Smooth muscle cell (in vitro differentiated cells): Measurements from ENCODE around the gene CEP164. TPM values are rescaled to one million over a fixed set of nuclear protein-coding genes. Genes with fewer than 3 reads are reported as not detected.

Source experiments
- DNase-seq: peaks from one replicate; lab custom pipeline; 2025; ENCODE audit not compliant: unreplicated experiment; lab: John Stamatoyannopoulos, UW
- H2AFZ ChIP-seq: fragments of 200-600 bp; sonication (generic); 2 replicates; pipeline ENCODE4 v1.6.0; 2016; ENCODE audit warnings: antibody characterized with exemption, low read depth, mild to moderate bottlenecking
- H3F3A ChIP-seq: fragments of 200-600 bp; sonication (generic); 2 replicates; pipeline ENCODE4 v1.6.0; 2017; ENCODE audit warnings: antibody characterized with exemption, low read depth
- H3K27ac ChIP-seq: fragments of 200-600 bp; sonication (generic); 2 replicates; pipeline ENCODE4 v1.5.1; 2016; ENCODE audit warnings: low read depth, mild to moderate bottlenecking
- H3K27me3 ChIP-seq: fragments of 200-600 bp; sonication (generic); 2 replicates; pipeline ENCODE4 v1.6.1; 2016; ENCODE audit warnings: low read depth, mild to moderate bottlenecking
- H3K36me3 ChIP-seq: fragments of 200-600 bp; sonication (generic); 2 replicates; pipeline ENCODE4 v1.5.1; 2016; ENCODE audit warnings: low read depth
- H3K4me1 ChIP-seq: fragments of 200-600 bp; sonication (generic); 2 replicates; pipeline ENCODE4 v1.5.1; 2016; ENCODE audit warnings: low read depth
- H3K4me2 ChIP-seq: fragments of 200-600 bp; sonication (generic); 2 replicates; pipeline ENCODE4 v1.6.0; 2016; ENCODE audit warnings: mild to moderate bottlenecking
- H3K4me3 ChIP-seq: fragments of 200-600 bp; sonication (generic); 2 replicates; pipeline ENCODE4 v1.5.1; 2016; ENCODE audit warnings: mild to moderate bottlenecking
- H3K79me2 ChIP-seq: fragments of 200-600 bp; sonication (generic); 2 replicates; pipeline ENCODE4 v1.6.0; 2016; ENCODE audit warnings: low read depth, mild to moderate bottlenecking
- H3K9ac ChIP-seq: fragments of 200-600 bp; sonication (generic); 2 replicates; pipeline ENCODE4 v1.6.0; 2016; ENCODE audit warnings: low read depth
- H3K9me3 ChIP-seq: fragments of 200-600 bp; sonication (generic); replicated peaks from 2 replicates; pipeline ENCODE4 v1.5.1; 2016; ENCODE audit warnings: low read depth
- H4K20me1 ChIP-seq: fragments of 200-600 bp; sonication (generic); 2 replicates; pipeline ENCODE4 v1.6.0; 2016; ENCODE audit warnings: low read depth
- WGBS: methylation state at CpG from one replicate; pipeline ENCODE4 v1.1.7; 2016; ENCODE audit warnings: low lambda C conversion rate; 5-methylcytosine and 5-hydroxymethylcytosine counted together
- polyA plus RNA-seq: library from polyadenylated mRNA; unstranded; fragments of >200 nt; fragmentation: Nextera tagmentation; extraction: Ambion mirVana; gene quantifications from 2 replicates; pipeline ENCODE4 v1.2.1, GENCODE V29; 2016
- total RNA-seq: library from RNA; depleted of rRNA; stranded (reverse); fragments of >200 nt; gene quantifications from 2 replicates; pipeline ENCODE4 v1.2.3, GENCODE V29; 2014
- TF ChIP-seq, protein P1 (sequence below): fragments of 200-600 bp; sonication (generic); IDR thresholded peaks from 2 replicates; pipeline ENCODE4 v1.5.1; 2017; ENCODE audit warnings: borderline replicate concordance, mild to moderate bottlenecking, antibody characterized with exemption; ENCODE audit not compliant: insufficient read depth, poor library complexity, severe bottlenecking

Gene CEP164
- total and polyA plus RNA-seq, 2 experiments from 2014 or later: 11.2 to 30.7 TPM

DNA sequence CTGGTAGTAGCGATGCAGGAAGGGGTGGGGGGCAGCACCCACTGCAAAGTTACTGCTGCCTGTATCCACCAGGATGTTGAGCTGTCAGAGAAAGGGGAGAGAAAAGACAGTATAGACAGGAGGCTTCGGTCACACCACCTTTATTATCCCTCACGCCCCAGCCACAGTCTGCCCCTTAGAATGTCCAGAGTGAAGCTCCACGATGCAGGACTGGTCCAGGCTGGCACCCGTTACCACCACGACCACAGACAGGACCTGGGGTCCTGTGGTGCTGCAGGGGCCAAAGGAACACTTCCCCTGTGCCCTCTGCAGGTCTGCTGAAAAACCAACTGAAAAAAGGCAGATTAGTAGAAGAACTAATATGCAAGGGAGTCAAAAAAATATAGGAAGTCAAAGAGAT, 30.8 kb upstream of the CEP164 start:
- H3K79me2 ChIP-seq: no peaks in the 10 kb centered on the region
- H3K27me3 ChIP-seq: no peaks in the 10 kb centered on the region
- H4K20me1 ChIP-seq: peaks cover 22% of the 10 kb centered on the region
- 94% methylated on average over 6 of the region's 6 CpGs for WGBS
- no peaks in the 10 kb centered on the region for H3K36me3 ChIP-seq
- TF ChIP-seq, protein P1, sequence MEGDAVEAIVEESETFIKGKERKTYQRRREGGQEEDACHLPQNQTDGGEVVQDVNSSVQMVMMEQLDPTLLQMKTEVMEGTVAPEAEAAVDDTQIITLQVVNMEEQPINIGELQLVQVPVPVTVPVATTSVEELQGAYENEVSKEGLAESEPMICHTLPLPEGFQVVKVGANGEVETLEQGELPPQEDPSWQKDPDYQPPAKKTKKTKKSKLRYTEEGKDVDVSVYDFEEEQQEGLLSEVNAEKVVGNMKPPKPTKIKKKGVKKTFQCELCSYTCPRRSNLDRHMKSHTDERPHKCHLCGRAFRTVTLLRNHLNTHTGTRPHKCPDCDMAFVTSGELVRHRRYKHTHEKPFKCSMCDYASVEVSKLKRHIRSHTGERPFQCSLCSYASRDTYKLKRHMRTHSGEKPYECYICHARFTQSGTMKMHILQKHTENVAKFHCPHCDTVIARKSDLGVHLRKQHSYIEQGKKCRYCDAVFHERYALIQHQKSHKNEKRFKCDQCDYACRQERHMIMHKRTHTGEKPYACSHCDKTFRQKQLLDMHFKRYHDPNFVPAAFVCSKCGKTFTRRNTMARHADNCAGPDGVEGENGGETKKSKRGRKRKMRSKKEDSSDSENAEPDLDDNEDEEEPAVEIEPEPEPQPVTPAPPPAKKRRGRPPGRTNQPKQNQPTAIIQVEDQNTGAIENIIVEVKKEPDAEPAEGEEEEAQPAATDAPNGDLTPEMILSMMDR: no peak
- H3K4me1 ChIP-seq: peaks cover 21% of the 10 kb centered on the region
- H3K9me3 ChIP-seq: no peaks in the 10 kb centered on the region
- no peak overlapping the region for H3K4me2 ChIP-seq
- H3F3A ChIP-seq: no peaks in the 10 kb centered on the region
- no peak for DNase-seq
- H3K27ac ChIP-seq: no peak overlapping the region
- no peak overlapping the region for H2AFZ ChIP-seq
- H3K4me3 ChIP-seq: no peak overlapping the region
- H3K9ac ChIP-seq: no peak overlapping the region

DNA sequence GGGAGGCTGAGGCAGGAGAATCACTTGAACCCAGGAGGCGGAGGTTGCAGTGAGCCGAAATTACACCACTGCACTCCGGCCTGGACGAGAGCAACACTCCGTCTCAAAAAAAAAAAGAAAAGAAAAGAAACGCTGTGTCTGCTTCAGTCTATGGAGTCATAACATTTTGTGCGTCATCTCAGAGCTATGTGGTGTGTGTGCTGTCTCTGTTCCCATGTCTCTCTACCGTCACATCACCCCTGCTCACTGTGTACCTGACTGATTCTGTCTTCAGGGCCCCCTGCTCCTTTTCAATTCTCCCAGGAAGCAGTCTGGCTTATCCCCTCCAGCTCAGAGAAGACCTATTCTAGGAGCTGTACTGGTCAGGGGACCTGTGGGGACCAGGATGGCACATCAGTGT, 29.5 kb upstream of the CEP164 start:
- no peaks in the 10 kb centered on the region for H3F3A ChIP-seq
- H3K36me3 ChIP-seq: no peaks in the 10 kb centered on the region
- no peaks in the 10 kb centered on the region for H3K27me3 ChIP-seq
- H4K20me1 ChIP-seq: peaks cover 22% of the 10 kb centered on the region
- WGBS: 94% methylated on average over 8 of the region's 8 CpGs
- no peak for DNase-seq
- H3K9ac ChIP-seq: no peak overlapping the region
- H2AFZ ChIP-seq: no peak overlapping the region
- no peaks in the 10 kb centered on the region for H3K79me2 ChIP-seq
- H3K4me1 ChIP-seq: peaks cover 21% of the 10 kb centered on the region
- TF ChIP-seq, protein P1: no peak
- H3K4me2 ChIP-seq: no peak overlapping the region
- no peak overlapping the region for H3K4me3 ChIP-seq
- H3K27ac ChIP-seq: no peak overlapping the region
- no peaks in the 10 kb centered on the region for H3K9me3 ChIP-seq

DNA sequence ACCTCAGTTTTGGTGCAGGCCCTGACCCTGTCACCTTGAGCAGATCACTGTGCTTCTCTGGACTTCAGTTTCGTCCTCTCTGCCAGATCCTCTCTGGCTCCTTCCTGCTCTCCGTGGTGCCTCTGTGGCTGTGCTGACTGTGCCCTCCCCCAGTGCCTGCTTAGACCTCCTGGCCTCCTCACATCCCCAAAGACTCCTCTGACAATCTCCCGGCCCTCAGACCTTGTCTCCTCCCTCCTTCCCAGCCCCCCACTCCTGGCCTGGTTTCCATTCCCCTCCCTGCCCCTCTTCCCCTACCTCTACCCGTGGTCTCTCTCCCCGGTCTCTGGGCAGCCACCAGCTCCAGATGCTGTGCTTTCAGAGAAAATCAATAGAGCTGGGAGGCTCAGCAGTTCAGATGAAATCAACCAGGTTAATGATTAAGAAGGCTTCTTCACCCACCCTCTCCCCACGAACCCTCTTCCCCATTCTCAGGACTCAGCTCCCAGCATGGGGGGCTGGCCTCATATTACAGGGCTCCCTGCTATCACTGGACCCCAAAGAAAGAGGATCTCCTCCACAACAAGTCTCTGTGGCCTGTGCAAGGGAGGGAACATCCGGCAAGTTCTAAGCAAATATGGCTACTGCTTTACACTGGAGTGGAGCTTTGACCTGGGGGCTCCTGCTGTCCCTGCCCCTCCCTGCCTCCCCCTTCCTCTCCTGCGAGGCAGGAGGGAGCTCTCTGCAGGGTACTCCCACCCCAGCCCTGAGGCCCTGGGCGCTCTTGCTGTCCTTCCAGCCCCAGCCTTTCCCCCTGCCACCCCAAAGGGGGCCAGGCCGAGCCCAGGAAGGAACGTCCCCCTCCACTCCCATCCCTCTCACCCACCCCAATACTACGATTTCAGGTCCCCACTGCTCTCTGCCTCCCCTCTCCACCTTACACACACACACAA, 28.0 kb upstream of the CEP164 start:
- H3K9ac ChIP-seq: no peak overlapping the region
- TF ChIP-seq, protein P1: no peak
- no peaks in the 10 kb centered on the region for H3K36me3 ChIP-seq
- peak overlapping the region; percentile 36 for H3K4me2 ChIP-seq
- peaks cover 21% of the 10 kb centered on the region for H3K4me1 ChIP-seq
- no peaks in the 10 kb centered on the region for H3K27me3 ChIP-seq
- H3K27ac ChIP-seq: no peak overlapping the region
- H3K9me3 ChIP-seq: no peaks in the 10 kb centered on the region
- no peaks in the 10 kb centered on the region for H3F3A ChIP-seq
- H3K4me3 ChIP-seq: no peak overlapping the region
- WGBS: 78% methylated on average over 8 of the region's 12 CpGs
- H2AFZ ChIP-seq: no peak overlapping the region
- peaks cover 22% of the 10 kb centered on the region for H4K20me1 ChIP-seq
- no peak for DNase-seq
- H3K79me2 ChIP-seq: no peaks in the 10 kb centered on the region
